GM18951 (cell line): ENCODE measurements around the gene BBOF1.
"Not testable (repeated sequence)": the region's sequence is repeated elsewhere in the genome, so short reads cannot be mapped to it uniquely, and the experiment has no call there.

Experiments
- POLR2A ChIP-seq: IDR thresholded peaks from 4 replicates; pipeline ENCODE4 v1.6.1; 2011; ENCODE audit warnings: mild to moderate bottlenecking; ENCODE audit not compliant: insufficient read length, insufficient read depth; ENCODE audit errors: extremely low read depth
- in situ Hi-C: fragments of 300-500 bp; cut with MboI; formaldehyde crosslinking; loops from one replicate; pipeline ENCODE4 v1.12.0; 2022; ENCODE audit warnings: low sequenced_read_pairs, mixed read lengths, inconsistent platforms; ENCODE audit not compliant: unreplicated experiment

Gene BBOF1

DNA sequence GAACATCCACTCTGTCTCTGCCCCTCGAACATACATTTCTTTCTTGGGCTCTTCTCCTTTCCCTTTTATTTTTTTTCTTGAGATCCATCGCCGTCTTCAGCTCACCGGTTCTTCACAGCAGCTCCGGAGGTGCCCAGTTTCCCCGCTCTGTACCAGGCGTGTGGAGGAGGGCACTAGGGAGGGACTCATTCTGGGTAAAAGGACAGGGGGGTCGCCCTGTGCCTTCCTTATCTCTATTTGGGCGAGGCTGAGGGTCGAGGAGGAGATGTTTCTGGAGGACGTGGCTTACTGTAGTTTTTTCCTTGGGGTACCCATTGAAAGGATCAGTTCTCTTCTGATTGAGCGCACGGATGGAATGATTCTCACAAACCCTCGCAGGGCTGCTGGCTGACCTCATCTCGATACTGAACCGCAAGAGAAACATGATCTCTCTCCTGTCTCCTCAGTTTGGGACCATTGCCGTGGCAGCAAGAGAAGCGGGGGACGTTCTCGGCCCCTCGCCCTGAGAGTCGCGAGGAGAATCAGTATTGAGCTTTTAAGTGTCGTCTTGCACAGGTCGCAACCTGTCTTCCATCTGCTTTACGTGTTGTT is 66.0 kb downstream of the BBOF1 start:
- in situ Hi-C loops: no loop called here
- no peak for TF ChIP-seq POLR2A

GRCh38 chr14:74085828-74086227 is 66.7 kb downstream of the BBOF1 start:
- TF ChIP-seq POLR2A: no peak
- in situ Hi-C loops: no loop called here

DNA sequence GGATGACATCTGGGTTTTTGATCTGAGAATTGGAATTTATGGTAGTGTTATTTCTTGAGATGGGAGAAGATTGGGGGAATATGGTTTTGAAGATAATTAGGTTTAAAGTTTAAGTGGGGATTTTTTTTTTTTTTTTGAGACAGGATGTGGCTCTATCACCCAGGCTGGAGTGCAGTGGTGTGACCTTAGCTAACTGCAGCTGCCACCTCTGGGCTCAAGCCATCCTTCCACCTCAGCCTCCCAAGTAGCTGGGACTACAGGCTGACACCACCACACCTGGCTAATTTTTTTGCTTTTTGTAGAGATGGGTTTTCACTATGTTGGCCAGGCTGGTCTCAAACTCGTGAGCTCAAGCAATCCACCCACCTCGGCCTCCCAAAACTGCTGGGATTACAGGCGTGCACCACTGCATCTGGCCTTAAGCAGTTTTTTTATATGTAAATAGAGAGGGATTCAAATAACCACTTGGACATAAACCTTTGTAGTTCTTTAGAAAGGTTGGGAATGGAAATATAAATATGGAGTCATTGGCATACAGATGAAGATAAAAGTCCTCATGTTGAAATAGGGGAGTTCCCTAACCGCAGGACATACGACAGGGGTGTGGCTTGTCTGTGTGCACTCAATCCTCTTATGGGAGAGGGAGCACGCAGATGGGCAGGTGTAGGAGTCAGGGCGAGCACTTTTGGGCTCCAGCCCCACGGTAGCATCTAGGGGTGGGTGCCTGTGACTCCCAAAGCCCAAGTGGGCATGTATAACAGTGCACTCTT is 70.3 kb downstream of the BBOF1 start:
- TF ChIP-seq POLR2A: no peak
- in situ Hi-C loops: no loop called here

DNA sequence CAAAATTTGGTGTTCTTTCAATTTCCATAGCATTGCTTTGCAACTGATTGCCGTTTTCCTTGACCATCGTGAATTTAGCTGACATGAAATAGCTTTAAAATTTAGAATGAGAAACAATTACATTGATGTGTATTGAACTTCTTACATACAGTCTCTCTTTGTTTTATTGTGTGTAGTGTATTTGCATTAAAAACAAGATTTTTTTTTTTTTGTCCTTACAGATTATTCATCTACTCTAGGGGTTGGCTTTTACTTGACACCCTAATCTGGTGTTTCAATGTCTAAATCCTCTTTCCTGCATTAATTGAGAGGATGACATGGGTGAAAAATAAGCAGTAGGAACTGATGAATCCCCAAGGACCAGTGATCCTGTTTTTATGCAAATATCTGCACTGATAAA is 86.2 kb downstream of the BBOF1 start:
- TF ChIP-seq POLR2A: no peak
- in situ Hi-C loops: loop anchor here (5.0 kb wide), 1 partner anchor 142 kb away; no protein-coding TSS in a partner anchor

- in situ Hi-C loops: loop anchor here (5.0 kb wide), 1 partner anchor 138 kb away; no protein-coding TSS in a partner anchor
Observed at GRCh38 chr14:74109369-74109768, 90.2 kb downstream of the BBOF1 start.

GRCh38 chr14:74111395-74112216 is 92.5 kb downstream of the BBOF1 start:
- in situ Hi-C loops: not testable (repeated sequence)

More at GRCh38 chr14:74109369-74109768, 90.2 kb downstream of the BBOF1 start:
- no peak for TF ChIP-seq POLR2A
